ENCODE measurements around the gene ZNF775.

ZNF775 gene

GRCh38 chr7:150430465-150431085, 51.4 kb downstream of the ZNF775 start:
- TF ChIP-seq MAX (IDR thresholded peaks at IDR 0.05) (no peak), TAF1 (IDR thresholded peaks at IDR 0.05; ENCODE audit: low read depth) (no peak), TEAD4 (IDR thresholded peaks at IDR 0.05) (no peak), RAD21 (IDR thresholded peaks at IDR 0.05; ENCODE audit: low read depth) (no peak), EP300 (IDR thresholded peaks at IDR 0.05; ENCODE audit: borderline replicate concordance) (no peak), CEBPB (IDR thresholded peaks at IDR 0.05) (no peak), USF1 (IDR thresholded peaks at IDR 0.05) (no peak), TCF12 (IDR thresholded peaks at IDR 0.05; ENCODE audit: low read depth) (no peak), EGR1 (IDR thresholded peaks at IDR 0.05) (no peak), CREB1 (IDR thresholded peaks at IDR 0.05; ENCODE audit: low read depth) (no peak), REST (IDR thresholded peaks at IDR 0.05; ENCODE audit: low read depth) (no peak), YY1 (IDR thresholded peaks at IDR 0.05; ENCODE audit: low read depth) (no peak), ZBTB7A (IDR thresholded peaks at IDR 0.05; ENCODE audit: low read depth) (no peak), FOXM1 (IDR thresholded peaks at IDR 0.05; ENCODE audit: borderline replicate concordance, low read depth) (no peak), NFIC (IDR thresholded peaks at IDR 0.05) (no peak)

- TF ChIP-seq EP300 (IDR thresholded peaks at IDR 0.05; ENCODE audit: borderline replicate concordance) (no peak), CREB1 (IDR thresholded peaks at IDR 0.05; ENCODE audit: low read depth) (no peak), TEAD4 (IDR thresholded peaks at IDR 0.05) (no peak), RAD21 (IDR thresholded peaks at IDR 0.05; ENCODE audit: low read depth) (no peak), NFIC (IDR thresholded peaks at IDR 0.05) (no peak), MAX (IDR thresholded peaks at IDR 0.05) (no peak), TAF1 (IDR thresholded peaks at IDR 0.05; ENCODE audit: low read depth) (no peak), ZBTB7A (IDR thresholded peaks at IDR 0.05; ENCODE audit: low read depth) (no peak), TCF12 (IDR thresholded peaks at IDR 0.05; ENCODE audit: low read depth) (no peak), REST (IDR thresholded peaks at IDR 0.05; ENCODE audit: low read depth) (no peak), YY1 (IDR thresholded peaks at IDR 0.05; ENCODE audit: low read depth) (no peak), USF1 (IDR thresholded peaks at IDR 0.05) (no peak), EGR1 (IDR thresholded peaks at IDR 0.05) (no peak), FOXM1 (IDR thresholded peaks at IDR 0.05; ENCODE audit: borderline replicate concordance, low read depth) (no peak), CEBPB (IDR thresholded peaks at IDR 0.05) (no peak)
Observed at GRCh38 chr7:150431839-150432658, 52.9 kb downstream of the ZNF775 start.

GRCh38 chr7:150432915-150433892, 54.1 kb downstream of the ZNF775 start:
- TF ChIP-seq NFIC (IDR thresholded peaks at IDR 0.05) (no peak), TCF12 (IDR thresholded peaks at IDR 0.05; ENCODE audit: low read depth) (no peak), FOXM1 (IDR thresholded peaks at IDR 0.05; ENCODE audit: borderline replicate concordance, low read depth) (no peak), EGR1 (IDR thresholded peaks at IDR 0.05) (no peak), ZBTB7A (IDR thresholded peaks at IDR 0.05; ENCODE audit: low read depth) (no peak), CEBPB (IDR thresholded peaks at IDR 0.05) (no peak), TEAD4 (IDR thresholded peaks at IDR 0.05) (no peak), USF1 (IDR thresholded peaks at IDR 0.05) (no peak), MAX (IDR thresholded peaks at IDR 0.05) (no peak), RAD21 (IDR thresholded peaks at IDR 0.05; ENCODE audit: low read depth) (no peak), YY1 (IDR thresholded peaks at IDR 0.05; ENCODE audit: low read depth) (no peak), EP300 (IDR thresholded peaks at IDR 0.05; ENCODE audit: borderline replicate concordance) (no peak), TAF1 (IDR thresholded peaks at IDR 0.05; ENCODE audit: low read depth) (no peak), CREB1 (IDR thresholded peaks at IDR 0.05; ENCODE audit: low read depth) (no peak), REST (IDR thresholded peaks at IDR 0.05; ENCODE audit: low read depth) (no peak)

Data from Ishikawa (cell line).